HEK293 (cell line): ENCODE results near the gene MRPS6.

ENCODE experiments used
- CTCF ChIA-PET: fragments of 350-600 bp; formaldehyde crosslinking; extraction: SDS; loops from one replicate; lab custom pipeline; 2021; ENCODE audit warnings: antibody characterized with exemption; lab: Yijun Ruan, JAX
- POLR2A ChIA-PET: fragments of 300-600 bp; formaldehyde crosslinking; extraction: SDS; loops from one replicate; lab custom pipeline; 2020; ENCODE audit warnings: antibody characterized with exemption, inconsistent platforms; lab: Yijun Ruan, JAX
- H3K27ac ChIP-seq: fragments of 200-500 bp; sonication (Bioruptor generic); 2 replicates; pipeline ENCODE4 v1.5.1; 2014; ENCODE audit warnings: low read depth, low read length, control low read depth, inconsistent platforms; ENCODE audit errors: extremely low read depth
- H3K36me3 ChIP-seq, 2 experiments: fragments of 200-500 bp in 1 of 2; sonication (Bioruptor generic) in 1 of 2; 1 replicate in 1 of 2; 2 replicates in 1 of 2; pipeline ENCODE4 v1.5.1; 2014 to 2017; ENCODE audit warnings: inconsistent platforms in 2 of 2, low read length in 2 of 2; ENCODE audit not compliant: control insufficient read depth in 2 of 2, insufficient read depth in 1 of 2
- H3K4me1 ChIP-seq: fragments of 200-500 bp; sonication (Bioruptor generic); 2 replicates; pipeline ENCODE4 v1.5.1; 2014; ENCODE audit warnings: mild to moderate bottlenecking, low read length, inconsistent platforms; ENCODE audit not compliant: control insufficient read depth, insufficient read depth
- H3K4me3 ChIP-seq: 2 replicates; pipeline ENCODE4 v1.5.1; 2011; ENCODE audit warnings: low read depth, mild to moderate bottlenecking, control low read depth, low read length, moderate library complexity
- H3K9me3 ChIP-seq: fragments of 200-500 bp; sonication (Bioruptor generic); 2 replicates; pipeline ENCODE4 v1.5.1; 2014; ENCODE audit warnings: low read depth, low read length, inconsistent platforms; ENCODE audit not compliant: control insufficient read depth, insufficient read depth
- FEZF1 ChIP-seq: fragments of 450-650 bp; formaldehyde crosslinking; IDR thresholded peaks from 2 replicates; pipeline ENCODE4 v1.5.1; 2016; ENCODE audit warnings: missing biosample characterization, missing genetic modification characterization
- GLIS1 ChIP-seq: fragments of 450-650 bp; formaldehyde crosslinking; IDR thresholded peaks from 2 replicates; pipeline ENCODE4 v1.5.1; 2016; ENCODE audit warnings: missing biosample characterization, missing genetic modification characterization
- GLIS2 ChIP-seq: fragments of 450-650 bp; formaldehyde crosslinking; IDR thresholded peaks from 2 replicates; pipeline ENCODE4 v1.5.1; 2016; ENCODE audit warnings: missing biosample characterization, missing genetic modification characterization
- HOXD13 ChIP-seq: sonication (generic); formaldehyde crosslinking; IDR thresholded peaks from 2 replicates; pipeline ENCODE4 v1.8.0; 2022; ENCODE audit warnings: missing genetic modification reagents, borderline replicate concordance
- KLF16 ChIP-seq: fragments of 450-650 bp; formaldehyde crosslinking; IDR thresholded peaks from 2 replicates; pipeline ENCODE4 v1.5.1; 2017; ENCODE audit warnings: missing biosample characterization, missing genetic modification characterization
- PRDM1 ChIP-seq: fragments of 450-650 bp; formaldehyde crosslinking; IDR thresholded peaks from 2 replicates; pipeline ENCODE4; 2016; ENCODE audit warnings: missing biosample characterization, missing genetic modification characterization
- SALL2 ChIP-seq: fragments of 450-650 bp; formaldehyde crosslinking; IDR thresholded peaks from 2 replicates; pipeline ENCODE4 v1.5.0; 2017; ENCODE audit warnings: missing biosample characterization, mild to moderate bottlenecking, missing genetic modification characterization, borderline replicate concordance
- TCF7L2 ChIP-seq: IDR thresholded peaks from 2 replicates; pipeline ENCODE4 v1.6.1; 2011; ENCODE audit warnings: low read depth, mild to moderate bottlenecking, inconsistent platforms, low read length, moderate library complexity, borderline replicate concordance
- YY2 ChIP-seq: fragments of 450-650 bp; formaldehyde crosslinking; IDR thresholded peaks from 2 replicates; pipeline ENCODE4 v1.5.1; 2016; ENCODE audit warnings: missing biosample characterization, missing genetic modification characterization
- ZBTB1 ChIP-seq: fragments of 450-650 bp; formaldehyde crosslinking; IDR thresholded peaks from 2 replicates; pipeline ENCODE4 v1.5.1; 2016; ENCODE audit warnings: missing biosample characterization, missing genetic modification characterization
- ZBTB48 ChIP-seq: fragments of 450-650 bp; formaldehyde crosslinking; IDR thresholded peaks from 2 replicates; pipeline ENCODE4 v1.5.1; 2016; ENCODE audit warnings: missing biosample characterization, missing genetic modification characterization
- ZFP41 ChIP-seq: fragments of 450-650 bp; formaldehyde crosslinking; IDR thresholded peaks from 2 replicates; pipeline ENCODE4 v1.5.1; 2016; ENCODE audit warnings: missing biosample characterization, missing genetic modification characterization, borderline replicate concordance
- ZNF138 ChIP-seq: fragments of 450-650 bp; formaldehyde crosslinking; IDR thresholded peaks from 2 replicates; pipeline ENCODE4 v1.5.1; 2016; ENCODE audit warnings: missing biosample characterization, missing genetic modification characterization, borderline replicate concordance
- ZNF169 ChIP-seq: fragments of 450-650 bp; formaldehyde crosslinking; IDR thresholded peaks from 2 replicates; pipeline ENCODE4 v1.5.1; 2016; ENCODE audit warnings: missing biosample characterization, missing genetic modification characterization
- ZNF174 ChIP-seq: fragments of 450-650 bp; formaldehyde crosslinking; IDR thresholded peaks from 2 replicates; pipeline ENCODE4 v1.5.0; 2017; ENCODE audit warnings: missing biosample characterization, mild to moderate bottlenecking, missing genetic modification characterization
- ZNF19 ChIP-seq: fragments of 450-650 bp; formaldehyde crosslinking; IDR thresholded peaks from 2 replicates; pipeline ENCODE4; 2016; ENCODE audit warnings: missing biosample characterization, missing genetic modification characterization, low read depth
- ZNF2 ChIP-seq: fragments of 450-650 bp; formaldehyde crosslinking; IDR thresholded peaks from 2 replicates; pipeline ENCODE4 v1.5.1; 2016; ENCODE audit warnings: missing biosample characterization, missing genetic modification characterization
- ZNF202 ChIP-seq: fragments of 450-650 bp; formaldehyde crosslinking; IDR thresholded peaks from 2 replicates; pipeline ENCODE4 v1.5.1; 2016; ENCODE audit warnings: missing biosample characterization, missing genetic modification characterization, borderline replicate concordance
- ZNF211 ChIP-seq: fragments of 450-650 bp; formaldehyde crosslinking; IDR thresholded peaks from 2 replicates; pipeline ENCODE4 v1.5.1; 2016; ENCODE audit warnings: low read depth, missing biosample characterization, missing genetic modification characterization
- ZNF266 ChIP-seq: fragments of 450-650 bp; formaldehyde crosslinking; IDR thresholded peaks from 2 replicates; pipeline ENCODE4 v1.5.1; 2016; ENCODE audit warnings: missing biosample characterization, missing genetic modification characterization, low read depth
- ZNF341 ChIP-seq: fragments of 450-650 bp; formaldehyde crosslinking; IDR thresholded peaks from 2 replicates; pipeline ENCODE4; 2016; ENCODE audit warnings: low read depth, missing biosample characterization, missing genetic modification characterization
- ZNF394 ChIP-seq: fragments of 450-650 bp; formaldehyde crosslinking; IDR thresholded peaks from 2 replicates; pipeline ENCODE4 v1.5.1; 2016; ENCODE audit warnings: missing biosample characterization, missing genetic modification characterization, mild to moderate bottlenecking, moderate library complexity, borderline replicate concordance
- ZNF404 ChIP-seq: fragments of 450-650 bp; formaldehyde crosslinking; IDR thresholded peaks from 2 replicates; pipeline ENCODE4 v1.5.1; 2017; ENCODE audit warnings: missing biosample characterization, missing genetic modification characterization
- ZNF416 ChIP-seq: fragments of 450-650 bp; formaldehyde crosslinking; IDR thresholded peaks from 2 replicates; pipeline ENCODE4 v1.5.1; 2016; ENCODE audit warnings: missing biosample characterization, missing genetic modification characterization
- ZNF426 ChIP-seq: fragments of 450-650 bp; formaldehyde crosslinking; IDR thresholded peaks from 2 replicates; pipeline ENCODE4 v1.5.1; 2017; ENCODE audit warnings: missing biosample characterization, missing genetic modification characterization, mild to moderate bottlenecking, inconsistent platforms, moderate library complexity
- ZNF501 ChIP-seq: fragments of 450-650 bp; formaldehyde crosslinking; IDR thresholded peaks from 2 replicates; pipeline ENCODE4 v1.5.1; 2016; ENCODE audit warnings: missing biosample characterization, missing genetic modification characterization
- ZNF677 ChIP-seq: fragments of 450-650 bp; IDR thresholded peaks from 2 replicates; pipeline ENCODE4 v1.5.0; 2018; ENCODE audit warnings: missing biosample characterization, mild to moderate bottlenecking, missing genetic modification characterization, moderate library complexity
- ZNF792 ChIP-seq: fragments of 450-650 bp; formaldehyde crosslinking; IDR thresholded peaks from 2 replicates; pipeline ENCODE4 v1.5.1; 2016; ENCODE audit warnings: missing biosample characterization, missing genetic modification characterization
- ZSCAN30 ChIP-seq: fragments of 450-650 bp; IDR thresholded peaks from 2 replicates; pipeline ENCODE4 v1.5.1; 2018; ENCODE audit warnings: missing biosample characterization, mild to moderate bottlenecking, missing genetic modification characterization, moderate library complexity
- ZSCAN5A ChIP-seq: fragments of 450-650 bp; formaldehyde crosslinking; IDR thresholded peaks from 2 replicates; pipeline ENCODE4 v1.5.1; 2016; ENCODE audit warnings: missing biosample characterization, missing genetic modification characterization
- TF ChIP-seq, protein P1 (sequence below): fragments of 450-650 bp; formaldehyde crosslinking; IDR thresholded peaks from 2 replicates; pipeline ENCODE4 v1.5.1; 2016; ENCODE audit warnings: missing biosample characterization, missing genetic modification characterization

The MRPS6 gene

GRCh38 chr21:34177919-34178567, 104.7 kb downstream of the MRPS6 start:
- no peak overlapping the region for H3K4me3 ChIP-seq
- CTCF ChIA-PET = interaction anchor here (0.6 to 0.9 kb wide), 3 partner anchors 66 to 120 kb away, joined by 3 read pairs; no protein-coding TSS in a partner anchor
- H3K9me3 ChIP-seq = no peaks in the 10 kb centered on the region
- no peaks in the 10 kb centered on the region for H3K36me3 ChIP-seq
- H3K27ac ChIP-seq = no peak overlapping the region
- POLR2A ChIA-PET = no interaction called here
- TF ChIP-seq, protein P1, sequence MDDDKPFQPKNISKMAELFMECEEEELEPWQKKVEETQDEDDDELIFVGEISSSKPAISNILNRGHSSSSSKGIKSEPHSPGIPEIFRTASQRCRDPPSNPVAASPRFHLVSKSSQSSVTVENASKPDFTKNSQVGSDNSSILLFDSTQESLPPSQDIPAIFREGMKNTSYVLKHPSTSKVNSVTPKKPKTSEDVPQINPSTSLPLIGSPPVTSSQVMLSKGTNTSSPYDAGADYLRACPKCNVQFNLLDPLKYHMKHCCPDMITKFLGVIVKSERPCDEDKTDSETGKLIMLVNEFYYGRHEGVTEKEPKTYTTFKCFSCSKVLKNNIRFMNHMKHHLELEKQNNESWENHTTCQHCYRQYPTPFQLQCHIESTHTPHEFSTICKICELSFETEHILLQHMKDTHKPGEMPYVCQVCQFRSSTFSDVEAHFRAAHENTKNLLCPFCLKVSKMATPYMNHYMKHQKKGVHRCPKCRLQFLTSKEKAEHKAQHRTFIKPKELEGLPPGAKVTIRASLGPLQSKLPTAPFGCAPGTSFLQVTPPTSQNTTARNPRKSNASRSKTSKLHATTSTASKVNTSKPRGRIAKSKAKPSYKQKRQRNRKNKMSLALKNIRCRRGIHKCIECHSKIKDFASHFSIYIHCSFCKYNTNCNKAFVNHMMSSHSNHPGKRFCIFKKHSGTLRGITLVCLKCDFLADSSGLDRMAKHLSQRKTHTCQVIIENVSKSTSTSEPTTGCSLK (tag by site-specific recombination) = no peak
- TF ChIP-seq YY2 (no peak), ZNF792 (no peak), ZNF501 (tag by site-specific recombination) (no peak), PRDM1 (tag by site-specific recombination) (no peak), ZNF394 (no peak), FEZF1 (tag by site-specific recombination) (no peak), GLIS1 (tag by site-specific recombination) (no peak), ZNF341 (tag by site-specific recombination) (no peak), ZBTB1 (tag by site-specific recombination) (no peak), ZNF211 (tag by site-specific recombination) (no peak), ZFP41 (no peak), ZNF426 (tag by site-specific recombination) (no peak), ZNF202 (tag by site-specific recombination) (no peak), ZNF677 (tag by site-specific recombination) (no peak), ZNF404 (tag by site-specific recombination) (no peak)
- no peaks in the 10 kb centered on the region for H3K4me1 ChIP-seq

DNA sequence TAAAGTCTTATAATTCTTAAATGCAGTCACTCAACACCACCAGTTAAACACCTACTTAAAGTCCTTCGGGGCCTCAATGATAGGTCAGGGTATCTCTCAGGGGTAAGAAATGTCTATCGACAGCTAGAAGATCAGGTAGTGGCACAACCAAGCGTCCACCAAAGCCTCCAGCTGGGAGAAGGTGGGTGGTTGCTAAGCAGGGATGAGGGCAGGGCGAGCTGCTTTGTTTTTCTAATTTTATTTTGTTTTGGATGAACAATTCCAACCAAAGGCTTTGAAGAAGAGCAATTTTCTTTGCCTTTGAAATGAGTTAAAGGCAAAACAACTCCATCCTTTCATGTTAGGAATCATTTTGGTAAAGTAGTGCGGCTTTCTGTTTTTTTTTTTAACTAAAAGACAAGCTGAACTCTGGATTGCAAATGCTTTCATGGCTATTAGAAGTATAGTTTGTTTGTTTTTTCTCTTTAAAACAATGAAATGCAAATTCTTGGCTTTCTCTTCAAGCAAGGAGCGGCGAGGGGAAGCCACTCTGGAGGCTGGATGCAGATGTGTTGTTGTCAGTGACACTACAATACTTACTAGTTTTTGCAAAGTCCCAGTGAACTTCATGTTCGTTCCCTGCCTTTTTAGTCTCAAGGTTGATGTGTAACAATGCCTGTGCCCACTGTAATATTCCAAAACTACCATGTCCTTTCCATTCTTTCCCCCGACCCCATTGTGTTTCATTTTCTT, 106.0 kb downstream of the MRPS6 start:
- no peak for TF ChIP-seq ZSCAN30 (tag by site-specific recombination)
- no peak for TF ChIP-seq ZNF174
- no peak for TF ChIP-seq GLIS2 (tag by site-specific recombination)
- no peak for TF ChIP-seq ZNF211 (tag by site-specific recombination)
- no peak for TF ChIP-seq ZNF138 (tag by site-specific recombination)
- ChIA-PET CTCF (interaction anchor here (1.1 kb wide), 1 partner anchor 183 kb away, joined by 3 read pairs; no protein-coding TSS in a partner anchor), POLR2A (no interaction called here)
- H3K4me1 ChIP-seq = no peaks in the 10 kb centered on the region
- H3K9me3 ChIP-seq = no peaks in the 10 kb centered on the region
- no peak overlapping the region for H3K4me3 ChIP-seq
- no peak overlapping the region for H3K27ac ChIP-seq
- H3K36me3 ChIP-seq = no peaks in the 10 kb centered on the region

DNA sequence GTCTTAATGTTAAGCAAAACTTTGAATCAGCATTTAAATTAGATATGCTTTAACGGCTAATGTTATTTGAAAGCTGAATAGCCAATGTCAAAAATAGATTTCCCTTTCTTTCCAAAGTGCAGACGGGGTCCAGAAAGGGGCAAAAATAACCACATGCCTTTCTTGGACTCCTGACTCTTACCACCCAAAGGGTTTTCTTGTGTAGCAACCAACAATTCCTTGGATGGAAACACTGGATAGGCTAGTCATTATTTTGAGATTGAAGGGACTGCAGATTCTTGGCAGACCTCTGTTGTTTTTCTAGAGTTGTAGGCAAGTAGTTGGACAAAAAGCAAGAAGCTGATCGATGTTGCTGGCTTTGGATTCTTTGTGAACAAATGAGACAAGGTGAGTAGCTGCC, 107.0 kb downstream of the MRPS6 start:
- ChIA-PET POLR2A (no interaction called here), CTCF (no interaction called here)
- no peaks in the 10 kb centered on the region for H3K36me3 ChIP-seq
- no peak overlapping the region for H3K4me3 ChIP-seq
- H3K9me3 ChIP-seq = no peaks in the 10 kb centered on the region
- H3K27ac ChIP-seq = no peak overlapping the region
- H3K4me1 ChIP-seq = no peaks in the 10 kb centered on the region
- TF ChIP-seq ZBTB48 = no peak
- TF ChIP-seq ZNF169 (tag by site-specific recombination) = no peak
- TF ChIP-seq ZNF2 = no peak
- no peak for TF ChIP-seq KLF16 (tag by site-specific recombination)
- no peak for TF ChIP-seq ZSCAN5A (tag by site-specific recombination)
- TF ChIP-seq ZNF19 = no peak
- TF ChIP-seq ZNF266 (tag by site-specific recombination) = no peak
- no peak for TF ChIP-seq ZNF416 (tag by site-specific recombination)
- no peak for TF ChIP-seq ZNF426 (tag by site-specific recombination)
- no peak for TF ChIP-seq TCF7L2
- no peak for TF ChIP-seq SALL2 (tag by site-specific recombination)
- no peak for TF ChIP-seq HOXD13 (CRISPR knock-in tag)
